ENCODE results near the gene TTC33. TPM values are rescaled to one million over a fixed set of nuclear protein-coding genes. Genes with fewer than 3 reads are reported as not detected.
A peak's percentile ranks its signal among the peaks of the same experiment; 100 is the strongest.
"Not testable (repeated sequence)": the region's sequence is repeated elsewhere in the genome, so short reads cannot be mapped to it uniquely, and the experiment has no call there.

Gene TTC33
- total RNA-seq, 1 donor, result 13.7 TPM

- peak overlapping the region; percentile 95 for H3K4me3 ChIP-seq (ENCODE audit: low read depth, low read length)
- DNase-seq (ENCODE audit: low read depth), result peak; percentile 59
- TF ChIP-seq CTCF (IDR thresholded peaks at IDR 0.05; ENCODE audit: insufficient read depth, low read length), result no peak
Measured at GRCh38 chr5:40797273-40798011, 41.7 kb upstream of the TTC33 start.

- peak; percentile 85 for DNase-seq (ENCODE audit: low read depth)
- no peak for TF ChIP-seq CTCF (IDR thresholded peaks at IDR 0.05; ENCODE audit: insufficient read depth, low read length)
- H3K4me3 ChIP-seq (ENCODE audit: low read depth, low read length), result peak overlapping the region; percentile 95
Measured at GRCh38 chr5:40796487-40796889, 40.7 kb upstream of the TTC33 start.

GRCh38 chr5:40794877-40795276, 39.1 kb upstream of the TTC33 start:
- not testable (repeated sequence) for DNase-seq (ENCODE audit: low read depth)

GRCh38 chr5:40794340-40794739, 38.6 kb upstream of the TTC33 start:
- not testable (repeated sequence) for DNase-seq (ENCODE audit: low read depth); H3K4me3 ChIP-seq (ENCODE audit: low read depth, low read length)

More at GRCh38 chr5:40794877-40795276, 39.1 kb upstream of the TTC33 start:
- not testable (repeated sequence) for H3K4me3 ChIP-seq (ENCODE audit: low read depth, low read length)

- H3K4me3 ChIP-seq (ENCODE audit: low read depth, low read length); DNase-seq (ENCODE audit: low read depth): not testable (repeated sequence)
Measured at GRCh38 chr5:40792691-40793090, 36.9 kb upstream of the TTC33 start.

- TF ChIP-seq CTCF (IDR thresholded peaks at IDR 0.05; ENCODE audit: insufficient read depth, low read length), result no peak
- H3K4me3 ChIP-seq (ENCODE audit: low read depth, low read length), result no peak overlapping the region
- peak; percentile 15 for DNase-seq (ENCODE audit: low read depth)
Measured at GRCh38 chr5:40791715-40792139, 36.0 kb upstream of the TTC33 start.

GRCh38 chr5:40790947-40791593, 35.3 kb upstream of the TTC33 start:
- H3K4me3 ChIP-seq (ENCODE audit: low read depth, low read length), result no peak overlapping the region
- no peak for TF ChIP-seq CTCF (IDR thresholded peaks at IDR 0.05; ENCODE audit: insufficient read depth, low read length)
- peak; percentile 40 for DNase-seq (ENCODE audit: low read depth)

GRCh38 chr5:40788941-40789340, 33.2 kb upstream of the TTC33 start:
- not testable (repeated sequence) for H3K4me3 ChIP-seq (ENCODE audit: low read depth, low read length); DNase-seq (ENCODE audit: low read depth)

GRCh38 chr5:40787986-40788385, 32.2 kb upstream of the TTC33 start:
- H3K4me3 ChIP-seq (ENCODE audit: low read depth, low read length), result no peak overlapping the region
- no peak for DNase-seq (ENCODE audit: low read depth)
- no peak for TF ChIP-seq CTCF (IDR thresholded peaks at IDR 0.05; ENCODE audit: insufficient read depth, low read length)

- H3K4me3 ChIP-seq (ENCODE audit: low read depth, low read length); DNase-seq (ENCODE audit: low read depth): not testable (repeated sequence)
Measured at GRCh38 chr5:40786664-40787063, 30.9 kb upstream of the TTC33 start.
